ACC112 (cell line): ENCODE measurements around the gene PDLIM3.
"Not testable (repeated sequence)": the region's sequence is repeated elsewhere in the genome, so short reads cannot be mapped to it uniquely, and the experiment has no call there.

ENCODE experiments used
- H2AFZ ChIP-seq: fragments of 200-600 bp; sonication (generic); one replicate; pipeline ENCODE4 v1.6.0; 2017; ENCODE audit warnings: antibody characterized with exemption, low read length; ENCODE audit not compliant: unreplicated experiment
- H3K27ac ChIP-seq: fragments of 200-600 bp; sonication (generic); 2 replicates; pipeline ENCODE4 v1.5.1; 2014; ENCODE audit warnings: low read depth, mild to moderate bottlenecking, antibody characterized with exemption, low read length, moderate library complexity
- H3K27me3 ChIP-seq: fragments of 200-600 bp; sonication (generic); 2 replicates; pipeline ENCODE4 v1.6.1; 2014; ENCODE audit warnings: mild to moderate bottlenecking, antibody characterized with exemption, low read length, moderate library complexity, mixed read lengths; ENCODE audit not compliant: insufficient read depth
- H3K36me3 ChIP-seq: fragments of 200-600 bp; sonication (generic); 2 replicates; pipeline ENCODE4 v1.6.1; 2016; ENCODE audit warnings: mild to moderate bottlenecking, antibody characterized with exemption, low read length, moderate library complexity, mixed read lengths; ENCODE audit not compliant: insufficient read depth
- H3K4me1 ChIP-seq: fragments of 200-600 bp; sonication (generic); one replicate; pipeline ENCODE4 v1.6.1; 2016; ENCODE audit warnings: low read length, mixed read lengths; ENCODE audit not compliant: insufficient read depth, unreplicated experiment, control insufficient read depth
- H3K4me3 ChIP-seq: fragments of 200-600 bp; sonication (generic); 2 replicates; pipeline ENCODE4 v1.5.1; 2014; ENCODE audit warnings: mild to moderate bottlenecking, low read depth, low read length
- H3K79me2 ChIP-seq: fragments of 200-600 bp; sonication (generic); one replicate; pipeline ENCODE4 v1.6.0; 2016; ENCODE audit warnings: low read length; ENCODE audit not compliant: control insufficient read depth, unreplicated experiment, insufficient read depth

Gene PDLIM3

DNA sequence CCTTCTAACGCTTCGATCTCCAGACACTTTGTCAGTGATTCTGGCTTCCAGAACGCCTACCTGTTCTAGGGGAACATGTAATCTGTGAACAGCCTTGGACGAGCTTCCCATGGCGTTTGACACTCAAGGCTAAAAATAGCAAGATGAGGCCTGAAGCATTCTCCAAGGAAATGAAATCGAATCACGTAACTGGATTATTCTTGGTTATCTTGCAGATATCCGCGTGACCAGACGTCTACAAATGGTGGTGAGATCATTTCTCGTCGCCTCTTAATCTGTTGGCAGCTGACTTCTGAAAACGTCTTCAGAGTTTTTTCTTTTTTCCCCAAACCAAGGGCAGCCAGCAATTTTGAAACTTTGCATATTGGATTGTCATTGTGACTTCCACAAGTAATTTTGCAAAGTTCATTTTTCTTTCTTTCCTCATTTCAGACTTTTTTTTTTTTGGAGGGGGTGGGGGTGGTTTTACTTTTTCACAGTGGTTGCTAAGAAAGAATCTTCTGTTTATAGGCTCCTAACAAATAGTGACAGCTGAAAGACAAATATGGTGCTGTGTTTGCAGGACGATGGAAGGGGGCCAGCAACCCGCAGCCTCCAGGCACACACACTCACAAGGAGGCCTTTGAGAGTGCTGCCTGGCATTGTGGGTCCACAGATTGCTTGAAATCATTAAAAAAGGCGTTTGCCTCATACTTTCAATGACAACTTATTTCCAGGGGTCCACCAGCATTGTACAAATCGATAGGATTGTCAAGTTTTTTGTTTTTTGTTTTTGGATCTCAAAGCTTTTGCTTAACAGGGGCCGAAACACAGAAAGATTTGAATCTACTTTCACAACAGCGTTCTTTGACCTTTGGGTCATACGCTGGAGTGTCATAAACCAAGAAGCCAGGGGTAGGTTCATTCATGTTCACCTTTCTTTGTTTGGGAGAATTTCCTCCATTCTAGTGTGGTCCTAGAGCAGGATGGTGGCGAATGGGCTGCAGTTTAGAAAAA lies 32.4 kb upstream of the PDLIM3 start:
- peaks cover 16% of the 10 kb centered on the region for H3K4me1 ChIP-seq
- peak overlapping the region; percentile 64 for H2AFZ ChIP-seq
- peak overlapping the region; percentile 68 for H3K27ac ChIP-seq
- H3K4me3 ChIP-seq, result no peak overlapping the region
- no peaks in the 10 kb centered on the region for H3K79me2 ChIP-seq
- H3K36me3 ChIP-seq, result no peaks in the 10 kb centered on the region
- no peaks in the 10 kb centered on the region for H3K27me3 ChIP-seq

GRCh38 chr4:185566972-185567371 lies 31.7 kb upstream of the PDLIM3 start:
- H3K4me3 ChIP-seq, result no peak overlapping the region
- no peaks in the 10 kb centered on the region for H3K27me3 ChIP-seq
- no peaks in the 10 kb centered on the region for H3K79me2 ChIP-seq
- no peaks in the 10 kb centered on the region for H3K36me3 ChIP-seq
- H3K27ac ChIP-seq, result peak overlapping the region; percentile 68
- H2AFZ ChIP-seq, result peak overlapping the region; percentile 64
- peaks cover 16% of the 10 kb centered on the region for H3K4me1 ChIP-seq

DNA sequence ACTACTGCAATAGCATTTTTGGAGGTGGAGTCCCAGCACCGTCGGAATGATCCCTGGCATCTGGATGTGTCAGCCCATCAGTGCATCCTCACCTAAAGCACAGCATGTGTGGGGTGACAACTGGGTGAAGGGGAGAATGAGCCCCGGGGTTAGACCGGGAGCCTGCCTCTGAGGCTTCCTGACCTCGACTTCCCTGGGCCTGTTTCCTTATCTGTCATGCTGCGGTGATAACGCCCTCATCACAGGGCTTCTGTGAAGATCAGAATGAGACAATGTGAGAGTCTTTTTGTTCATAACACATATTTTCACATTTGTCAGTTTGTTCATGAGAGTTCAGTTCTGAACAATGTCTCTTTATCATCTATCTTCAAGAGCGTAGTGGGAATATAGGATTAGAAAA lies 31.1 kb upstream of the PDLIM3 start:
- Histone ChIP-seq H3K4me1 (peaks cover 16% of the 10 kb centered on the region), H3K36me3 (no peaks in the 10 kb centered on the region), H2AFZ (peak overlapping the region; percentile 29), H3K27me3 (no peaks in the 10 kb centered on the region), H3K4me3 (no peak overlapping the region), H3K27ac (peak overlapping the region; percentile 68), H3K79me2 (no peaks in the 10 kb centered on the region)

DNA sequence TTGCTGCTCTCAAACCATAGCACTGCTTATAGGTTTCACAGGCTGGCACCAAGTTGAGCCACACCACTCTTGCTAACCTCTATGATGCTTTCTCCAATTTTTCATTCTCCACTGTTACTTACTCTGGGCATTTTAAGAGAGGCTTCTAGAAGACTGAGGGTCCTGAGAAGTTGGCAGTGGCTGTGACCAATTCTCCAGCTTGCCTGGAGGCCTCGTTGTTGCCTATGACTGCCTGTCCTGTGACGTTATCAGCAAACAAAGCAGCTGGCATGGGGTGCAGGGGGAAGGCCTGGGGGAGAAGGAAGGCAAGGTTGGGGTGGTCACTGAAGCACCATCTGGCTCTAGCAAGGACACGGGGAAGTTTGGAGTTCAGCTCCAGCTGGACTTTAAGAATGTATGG lies 30.4 kb upstream of the PDLIM3 start:
- Histone ChIP-seq H3K36me3 (no peaks in the 10 kb centered on the region), H3K27me3 (no peaks in the 10 kb centered on the region), H3K4me1 (peaks cover 16% of the 10 kb centered on the region), H3K4me3 (no peak overlapping the region), H3K79me2 (no peaks in the 10 kb centered on the region), H2AFZ (no peak overlapping the region), H3K27ac (no peak overlapping the region)

GRCh38 chr4:185564349-185564748 lies 29.0 kb upstream of the PDLIM3 start:
- Histone ChIP-seq H3K4me1 (peaks cover 16% of the 10 kb centered on the region), H3K27me3 (no peaks in the 10 kb centered on the region), H3K79me2 (no peaks in the 10 kb centered on the region), H3K4me3 (no peak overlapping the region), H2AFZ (no peak overlapping the region), H3K36me3 (no peaks in the 10 kb centered on the region), H3K27ac (no peak overlapping the region)

- Histone ChIP-seq H3K27me3 (no peaks in the 10 kb centered on the region), H2AFZ (no peak overlapping the region), H3K27ac (no peak overlapping the region), H3K4me3 (no peak overlapping the region), H3K79me2 (no peaks in the 10 kb centered on the region), H3K36me3 (no peaks in the 10 kb centered on the region), H3K4me1 (peaks cover 12% of the 10 kb centered on the region)
These were observed 27.2 kb upstream of the PDLIM3 start for GRCh38 chr4:185562531-185562930.

- no peaks in the 10 kb centered on the region for H3K27me3 ChIP-seq
- no peaks in the 10 kb centered on the region for H3K36me3 ChIP-seq
- no peak overlapping the region for H3K27ac ChIP-seq
- H3K79me2 ChIP-seq, result no peaks in the 10 kb centered on the region
- no peak overlapping the region for H3K4me3 ChIP-seq
- H2AFZ ChIP-seq, result no peak overlapping the region
- H3K4me1 ChIP-seq, result no peaks in the 10 kb centered on the region
These were observed 25.0 kb upstream of the PDLIM3 start for GRCh38 chr4:185560316-185560715.

DNA sequence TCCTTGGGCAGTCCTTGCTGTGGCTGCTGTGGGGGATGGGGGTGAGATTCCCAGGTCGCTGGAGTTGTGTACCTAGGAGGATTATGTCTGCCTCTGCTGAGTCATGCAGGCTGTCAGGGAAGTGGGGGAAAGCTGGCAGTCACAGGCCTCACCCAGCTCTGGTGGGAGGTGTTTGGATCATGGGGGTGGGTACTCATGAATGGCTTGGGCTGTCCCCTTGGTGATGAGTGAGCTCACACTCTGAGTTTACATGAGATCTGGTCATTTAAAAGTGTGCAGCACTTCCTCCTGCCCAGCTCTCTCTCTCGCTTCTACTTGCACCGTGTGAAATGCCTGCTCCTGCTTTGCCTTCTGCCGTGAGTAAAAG lies 24.6 kb upstream of the PDLIM3 start:
- Histone ChIP-seq H3K4me1 (no peaks in the 10 kb centered on the region), H3K27ac (no peak overlapping the region), H3K79me2 (no peaks in the 10 kb centered on the region), H3K4me3 (no peak overlapping the region), H2AFZ (no peak overlapping the region), H3K36me3 (no peaks in the 10 kb centered on the region), H3K27me3 (no peaks in the 10 kb centered on the region)

GRCh38 chr4:185559251-185559914 lies 24.1 kb upstream of the PDLIM3 start:
- H3K36me3 ChIP-seq, H3K4me3 ChIP-seq, H3K4me1 ChIP-seq, H3K27ac ChIP-seq, H3K79me2 ChIP-seq, H3K27me3 ChIP-seq, H2AFZ ChIP-seq: not testable (repeated sequence)

GRCh38 chr4:185554365-185555126 lies 19.2 kb upstream of the PDLIM3 start:
- H2AFZ ChIP-seq, result no peak overlapping the region
- no peaks in the 10 kb centered on the region for H3K79me2 ChIP-seq
- H3K36me3 ChIP-seq, result no peaks in the 10 kb centered on the region
- H3K27ac ChIP-seq, result no peak overlapping the region
- H3K4me1 ChIP-seq, result no peaks in the 10 kb centered on the region
- H3K4me3 ChIP-seq, result no peak overlapping the region
- H3K27me3 ChIP-seq, result peaks cover 5% of the 10 kb centered on the region
